Measurements from ENCODE around the gene MRPL9.

Gene MRPL9

GRCh38 chr1:151729966-151730291 is 33.4 kb downstream of the MRPL9 start:
- Histone ChIP-seq H3K4me2 (ENCODE audit: low read depth, low read length) (no peak overlapping the region), H4K20me1 (ENCODE audit: insufficient read depth, low read length) (no peaks in the 10 kb centered on the region), H3K9me3 (replicated peaks; ENCODE audit: insufficient read depth, low read length) (no peaks in the 10 kb centered on the region), H3K4me3 (ENCODE audit: low read length) (no peak overlapping the region), H3F3A (ENCODE audit: insufficient read depth, low read length) (no peaks in the 10 kb centered on the region), H3K4me1 (ENCODE audit: low read length) (no peaks in the 10 kb centered on the region), H3K79me2 (ENCODE audit: low read length) (no peaks in the 10 kb centered on the region), H3K36me3 (replicated peaks; ENCODE audit: insufficient read depth, low read length) (no peaks in the 10 kb centered on the region), H3K27ac (ENCODE audit: low read length) (no peak overlapping the region), H3K9me2 (replicated peaks; ENCODE audit: insufficient read depth, low read length) (no peaks in the 10 kb centered on the region), H3K27me3 (replicated peaks; ENCODE audit: insufficient read depth, low read length) (peaks cover 32% of the 10 kb centered on the region), H3K9ac (ENCODE audit: low read length) (no peak overlapping the region), H2AFZ (ENCODE audit: low read length) (no peak overlapping the region)
- DNase-seq = no peak
- TF ChIP-seq CTCF (IDR thresholded peaks at IDR 0.05; ENCODE audit: low read length) = no peak
- TF ChIP-seq EZH2 (optimal IDR thresholded peaks at IDR 0.05; ENCODE audit: low read depth, low read length) = no peak
- no peak for TF ChIP-seq EZH2phosphoT487 (IDR thresholded peaks at IDR 0.05; ENCODE audit: low read length)

- Histone ChIP-seq H3K9ac (ENCODE audit: low read length) (no peak overlapping the region), H2AFZ (ENCODE audit: low read length) (no peak overlapping the region), H3K27ac (ENCODE audit: low read length) (no peak overlapping the region), H3K79me2 (ENCODE audit: low read length) (no peaks in the 10 kb centered on the region), H3K9me3 (replicated peaks; ENCODE audit: insufficient read depth, low read length) (no peaks in the 10 kb centered on the region), H3K4me2 (ENCODE audit: low read depth, low read length) (no peak overlapping the region), H3F3A (ENCODE audit: insufficient read depth, low read length) (no peaks in the 10 kb centered on the region), H3K9me2 (replicated peaks; ENCODE audit: insufficient read depth, low read length) (no peaks in the 10 kb centered on the region), H3K4me3 (ENCODE audit: low read length) (no peak overlapping the region), H3K4me1 (ENCODE audit: low read length) (no peaks in the 10 kb centered on the region), H3K27me3 (replicated peaks; ENCODE audit: insufficient read depth, low read length) (peaks cover 35% of the 10 kb centered on the region), H4K20me1 (ENCODE audit: insufficient read depth, low read length) (no peaks in the 10 kb centered on the region), H3K36me3 (replicated peaks; ENCODE audit: insufficient read depth, low read length) (no peaks in the 10 kb centered on the region)
- TF ChIP-seq EZH2 (optimal IDR thresholded peaks at IDR 0.05; ENCODE audit: low read depth, low read length) (no peak), CTCF (IDR thresholded peaks at IDR 0.05; ENCODE audit: low read length) (no peak), EZH2phosphoT487 (IDR thresholded peaks at IDR 0.05; ENCODE audit: low read length) (no peak)
- no peak for DNase-seq
Measured at GRCh38 chr1:151729157-151729965, 33.9 kb downstream of the MRPL9 start.

GRCh38 chr1:151728151-151729054 is 34.9 kb downstream of the MRPL9 start:
- no peaks in the 10 kb centered on the region for H3F3A ChIP-seq (ENCODE audit: insufficient read depth, low read length)
- no peaks in the 10 kb centered on the region for H3K9me3 ChIP-seq (replicated peaks; ENCODE audit: insufficient read depth, low read length)
- no peaks in the 10 kb centered on the region for H3K79me2 ChIP-seq (ENCODE audit: low read length)
- H3K9me2 ChIP-seq (replicated peaks; ENCODE audit: insufficient read depth, low read length) = no peaks in the 10 kb centered on the region
- H3K4me2 ChIP-seq (ENCODE audit: low read depth, low read length) = no peak overlapping the region
- no peak for DNase-seq
- H3K4me3 ChIP-seq (ENCODE audit: low read length) = no peak overlapping the region
- no peak overlapping the region for H3K27ac ChIP-seq (ENCODE audit: low read length)
- peaks cover 43% of the 10 kb centered on the region for H3K27me3 ChIP-seq (replicated peaks; ENCODE audit: insufficient read depth, low read length)
- no peaks in the 10 kb centered on the region for H3K36me3 ChIP-seq (replicated peaks; ENCODE audit: insufficient read depth, low read length)
- no peak overlapping the region for H3K9ac ChIP-seq (ENCODE audit: low read length)
- no peaks in the 10 kb centered on the region for H3K4me1 ChIP-seq (ENCODE audit: low read length)
- H4K20me1 ChIP-seq (ENCODE audit: insufficient read depth, low read length) = no peaks in the 10 kb centered on the region
- TF ChIP-seq EZH2 (optimal IDR thresholded peaks at IDR 0.05; ENCODE audit: low read depth, low read length) = no peak
- no peak for TF ChIP-seq CTCF (IDR thresholded peaks at IDR 0.05; ENCODE audit: low read length)
- TF ChIP-seq EZH2phosphoT487 (IDR thresholded peaks at IDR 0.05; ENCODE audit: low read length) = no peak
- no peak overlapping the region for H2AFZ ChIP-seq (ENCODE audit: low read length)
